Stimulated activated CD8-positive, alpha-beta memory T cell treated with anti-CD3 and anti-CD28 coated beads, Interleukin-12 subunit alpha, Interleukin-12 subunit beta, amount 100 ng/mL, for 1 hour (primary cell): ENCODE data around the gene SNAP29.
"Not testable (repeated sequence)": the region's sequence is repeated elsewhere in the genome, so short reads cannot be mapped to it uniquely, and the experiment has no call there.

Experiments
- DNase-seq: peaks from one replicate; pipeline ENCODE4 v3.0.0-alpha.2; 2020; ENCODE audit warnings: low read depth

SNAP29 gene

GRCh38 chr22:20834725-20835124 lies 24.1 kb upstream of the SNAP29 start:
- no peak for DNase-seq

DNA sequence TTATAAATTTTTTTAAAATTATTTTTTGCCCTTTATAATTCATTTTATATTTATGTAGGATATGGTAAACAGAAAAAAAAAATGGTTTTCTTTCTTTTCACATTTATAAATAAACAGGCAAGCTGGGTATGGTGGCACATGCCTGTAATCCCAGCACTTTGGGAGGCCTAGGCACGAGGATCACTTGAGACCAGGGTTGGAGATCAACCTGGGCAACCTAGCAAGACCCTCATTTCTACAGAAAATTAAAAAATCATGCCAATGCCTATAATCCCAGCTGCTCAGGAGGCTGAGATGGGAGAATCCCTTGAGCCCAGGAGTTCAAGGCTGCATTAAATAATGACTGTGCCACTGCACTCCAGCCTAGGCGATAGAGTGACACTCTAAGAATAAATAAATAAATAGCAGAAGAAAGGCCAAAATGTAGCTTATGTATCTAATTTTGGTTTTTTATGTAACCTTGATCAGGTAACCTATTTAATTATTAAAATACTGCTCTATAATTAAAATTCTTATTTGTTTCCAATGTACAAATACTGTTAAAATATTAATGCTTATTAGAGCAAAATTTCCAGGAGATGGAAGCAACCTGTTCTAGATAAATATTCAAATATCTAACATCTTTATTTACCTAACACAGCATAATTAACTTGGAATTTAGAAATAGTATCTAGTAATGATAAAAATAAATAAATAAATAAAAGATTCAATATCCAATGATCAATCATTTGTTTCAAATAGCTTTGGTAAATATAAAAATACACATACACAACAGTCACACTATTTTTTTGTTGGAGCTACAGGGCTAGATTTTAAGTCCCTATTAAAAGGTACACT lies 21.6 kb upstream of the SNAP29 start:
- DNase-seq, result no peak

DNA sequence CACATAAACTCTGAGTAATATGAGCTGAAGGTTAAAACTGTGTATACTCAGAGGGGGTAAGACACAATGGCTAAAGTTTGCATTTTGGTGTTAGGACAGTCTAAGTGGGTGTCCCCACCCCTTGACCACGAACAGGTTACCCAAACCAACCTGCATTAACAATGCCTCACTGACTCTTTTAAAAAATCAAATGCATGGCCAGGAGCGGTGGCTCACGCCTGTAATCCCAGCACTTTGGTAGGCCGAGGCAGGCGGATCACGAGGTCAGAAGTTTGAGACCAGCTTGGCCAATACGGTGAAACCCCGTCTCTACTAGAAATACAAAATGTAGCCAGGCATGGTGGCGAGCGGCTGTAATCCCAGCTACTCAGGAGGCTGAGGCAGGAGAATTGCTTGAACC lies 19.5 kb upstream of the SNAP29 start:
- DNase-seq, result not testable (repeated sequence)

GRCh38 chr22:20839837-20840645 lies 18.8 kb upstream of the SNAP29 start:
- DNase-seq, result no peak

- no peak for DNase-seq
These were observed 18.0 kb upstream of the SNAP29 start for GRCh38 chr22:20840646-20841371.

DNA sequence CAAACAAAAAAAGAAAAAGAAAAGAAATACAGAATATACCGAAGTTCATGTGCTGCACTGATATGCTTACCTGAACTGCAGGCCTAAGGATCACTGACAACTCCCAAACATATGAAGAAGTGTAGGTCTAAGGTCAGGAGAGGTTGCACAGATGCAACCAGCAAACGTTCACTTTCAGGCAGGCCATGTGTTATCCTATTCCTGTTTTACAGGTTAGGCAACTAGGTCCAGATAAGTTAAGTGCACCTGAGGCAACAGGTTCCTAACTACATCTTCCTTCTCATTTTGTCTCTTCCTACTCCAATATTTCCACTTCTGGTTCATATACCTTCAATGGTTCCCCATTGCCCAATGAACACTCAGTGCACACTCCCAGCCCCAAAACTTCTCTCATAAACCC lies 15.3 kb upstream of the SNAP29 start:
- no peak for DNase-seq

- DNase-seq, result no peak
These were observed 14.5 kb upstream of the SNAP29 start for GRCh38 chr22:20844055-20845037.

GRCh38 chr22:20847318-20847822 lies 11.4 kb upstream of the SNAP29 start:
- DNase-seq, result no peak

DNA sequence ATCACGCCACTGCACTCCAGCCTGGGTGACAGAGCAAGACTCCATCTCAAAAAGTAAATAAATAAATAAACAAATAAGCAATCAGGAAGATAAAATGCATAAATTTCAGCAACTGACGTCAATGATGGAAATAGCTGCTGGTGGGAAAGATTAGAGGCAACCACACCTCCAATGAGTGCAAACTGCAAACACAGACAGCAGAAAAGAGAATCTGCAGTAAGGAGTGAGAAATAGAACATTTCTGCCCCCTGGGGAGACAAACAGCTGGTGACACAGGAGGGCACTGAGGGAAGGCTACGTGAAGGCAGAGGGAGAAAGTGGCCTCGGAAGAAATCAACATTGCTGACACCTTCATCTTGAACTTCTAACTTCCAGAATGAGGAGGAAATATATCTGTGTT lies 6.7 kb upstream of the SNAP29 start:
- no peak for DNase-seq

- DNase-seq, result no peak
These were observed 6.3 kb upstream of the SNAP29 start for GRCh38 chr22:20852503-20852902.

DNA sequence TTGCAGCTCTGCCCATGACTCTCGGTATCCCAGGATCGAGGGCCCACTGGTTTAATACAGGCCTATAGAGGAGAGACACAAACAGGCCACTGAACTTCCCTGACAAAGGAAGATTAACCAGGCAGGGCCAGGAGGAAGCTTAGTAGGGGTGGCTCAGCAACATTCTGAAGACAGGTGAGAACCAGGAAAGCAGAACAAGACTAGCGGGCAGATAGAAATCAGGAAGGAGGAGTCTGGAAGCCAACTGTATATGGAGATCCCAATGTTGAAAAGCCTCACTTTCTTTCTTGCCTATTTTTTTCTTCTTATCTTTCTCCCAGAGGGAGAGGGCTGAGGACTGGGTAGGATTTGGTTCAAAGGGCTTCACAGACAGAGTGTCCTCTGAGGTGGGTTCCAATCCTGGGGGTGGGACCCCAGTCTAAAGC lies 5.6 kb upstream of the SNAP29 start:
- no peak for DNase-seq

- no peak for DNase-seq
These were observed 1.6 kb upstream of the SNAP29 start for GRCh38 chr22:20857247-20857643.

- peak; percentile 66 for DNase-seq
These were observed 781 bp upstream of the SNAP29 start for GRCh38 chr22:20857838-20858614.

GRCh38 chr22:20859615-20860014 lies 808 bp downstream of the SNAP29 start:
- DNase-seq, result no peak

DNA sequence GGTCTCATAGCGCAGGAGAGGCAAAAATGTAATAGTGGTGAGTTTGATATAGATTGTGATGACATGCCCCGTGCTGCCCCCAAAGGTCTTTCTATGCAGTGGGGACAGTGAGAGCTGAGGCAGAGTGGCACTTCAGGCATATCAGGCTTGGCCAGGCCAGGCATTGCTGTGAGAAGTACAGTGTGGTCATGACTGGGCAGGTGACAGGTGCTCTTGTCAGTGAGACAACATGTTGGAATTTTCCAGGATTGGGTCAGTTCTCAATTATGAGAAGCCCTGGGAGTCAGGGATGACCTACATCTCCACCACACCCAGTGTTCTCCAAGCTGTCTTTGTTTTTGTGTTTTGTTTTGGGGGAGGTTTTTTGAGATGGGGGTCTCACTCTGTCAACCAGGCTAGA lies 3.7 kb downstream of the SNAP29 start:
- no peak for DNase-seq

DNA sequence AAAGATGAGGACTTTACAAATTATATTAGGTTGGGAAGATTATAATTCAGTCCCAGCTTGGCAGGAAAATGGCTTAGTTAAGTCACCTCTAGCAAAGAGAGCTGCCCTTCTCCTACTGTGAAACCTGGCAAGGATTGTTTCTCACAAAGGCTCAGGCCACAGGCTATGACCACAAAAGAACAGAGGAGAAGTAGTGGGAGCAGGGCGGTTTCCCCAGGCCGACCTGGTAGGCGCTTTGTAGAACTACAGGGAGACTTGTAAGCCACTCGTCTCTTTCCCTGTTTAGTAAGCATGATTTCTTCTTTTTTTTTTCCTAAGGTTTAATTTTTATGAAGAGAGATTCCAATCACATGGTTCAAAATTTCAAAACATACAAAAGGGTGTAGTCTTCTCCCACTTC lies 4.6 kb downstream of the SNAP29 start:
- no peak for DNase-seq

DNA sequence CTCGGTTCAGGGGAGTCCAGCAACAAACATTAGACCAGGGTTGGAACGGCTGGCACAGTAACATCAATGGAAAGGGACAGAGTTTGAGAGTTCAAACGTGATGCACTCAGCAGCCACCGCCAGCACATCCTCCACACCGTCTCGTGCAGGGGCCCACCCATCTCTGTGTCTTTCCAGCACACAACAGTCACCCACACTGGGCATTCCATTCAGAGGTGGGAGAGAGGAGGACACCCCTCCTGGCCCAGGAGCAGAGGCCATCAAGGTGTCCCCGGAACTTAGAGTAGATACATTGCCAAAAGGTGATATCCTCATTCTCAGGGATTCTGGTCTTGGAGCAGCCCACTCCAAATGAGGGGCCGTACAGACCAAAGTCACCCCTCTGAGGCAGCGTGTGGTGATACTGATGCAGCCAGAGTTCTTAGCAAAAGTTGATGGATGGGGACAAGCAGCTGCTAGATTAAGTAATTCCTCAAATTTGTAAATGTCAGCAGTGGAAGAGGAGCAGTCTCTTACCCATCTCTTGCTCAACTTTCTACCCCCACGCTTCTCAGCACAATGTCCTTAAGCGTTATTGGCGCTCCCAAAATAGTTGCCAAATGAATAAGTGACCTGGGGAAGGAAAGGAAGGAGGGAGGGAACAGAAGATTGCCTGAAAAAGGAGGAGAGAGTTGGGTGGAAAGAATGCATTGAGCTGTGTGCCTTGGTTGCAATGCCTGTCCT lies 5.5 kb downstream of the SNAP29 start:
- no peak for DNase-seq

- DNase-seq, result no peak
These were observed 6.5 kb downstream of the SNAP29 start for GRCh38 chr22:20865331-20865730.

GRCh38 chr22:20865875-20866445 lies 7.2 kb downstream of the SNAP29 start:
- no peak for DNase-seq
